ENCODE results near the gene ACOXL.
"Not testable (repeated sequence)": the region's sequence is repeated elsewhere in the genome, so short reads cannot be mapped to it uniquely, and the experiment has no call there.

The ACOXL gene

GRCh38 chr2:110933420-110933819 lies 201.0 kb downstream of the ACOXL start:
- no peak for DNase-seq

DNA sequence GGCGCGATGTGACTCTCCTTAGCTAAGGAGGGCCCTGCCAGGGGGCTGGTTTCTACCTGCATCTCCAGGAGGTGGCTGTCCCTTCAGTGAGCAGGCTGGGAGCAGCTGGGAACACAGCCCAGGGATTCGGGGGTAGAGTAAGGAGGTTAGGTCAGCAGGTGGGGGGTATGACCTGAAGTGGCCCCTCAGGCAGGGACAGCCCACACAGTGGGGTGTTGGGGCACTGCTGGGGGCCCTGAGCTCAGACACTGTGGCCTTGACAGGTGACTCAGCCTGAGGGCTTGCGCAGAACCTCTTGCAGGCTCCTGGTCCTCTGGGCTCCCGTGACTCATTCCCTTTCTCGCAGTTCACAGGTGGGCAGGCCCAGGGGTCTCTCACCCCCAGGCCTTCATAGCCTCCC lies 202.6 kb downstream of the ACOXL start:
- DNase-seq = no peak

DNA sequence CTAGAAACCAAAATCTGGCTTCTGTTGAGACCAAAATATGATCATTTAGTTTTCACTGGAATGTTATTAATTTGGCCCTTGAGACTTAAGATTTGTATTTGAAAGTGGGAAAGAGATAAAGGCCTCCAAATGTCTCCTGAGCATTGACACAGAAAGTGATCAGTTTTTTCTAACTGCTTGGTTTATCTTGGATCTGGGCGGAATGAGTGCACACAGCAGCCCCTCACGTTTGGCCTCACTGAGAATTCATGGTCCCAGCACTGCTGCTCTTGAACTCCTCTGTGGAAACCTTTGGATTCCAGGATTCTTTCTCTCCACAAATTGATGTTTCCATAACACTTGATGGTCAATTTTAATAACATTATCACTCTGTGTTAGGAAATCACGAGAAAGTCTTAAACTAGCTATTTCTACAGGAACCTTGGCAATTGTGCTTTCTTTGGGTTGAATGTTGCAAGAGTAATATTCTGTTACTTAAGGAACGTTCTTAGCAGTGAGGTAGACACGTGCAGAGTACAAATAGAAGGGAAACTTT lies 208.1 kb downstream of the ACOXL start:
- peak; percentile 33 for DNase-seq

GRCh38 chr2:110941226-110941625 lies 208.9 kb downstream of the ACOXL start:
- DNase-seq = no peak

DNA sequence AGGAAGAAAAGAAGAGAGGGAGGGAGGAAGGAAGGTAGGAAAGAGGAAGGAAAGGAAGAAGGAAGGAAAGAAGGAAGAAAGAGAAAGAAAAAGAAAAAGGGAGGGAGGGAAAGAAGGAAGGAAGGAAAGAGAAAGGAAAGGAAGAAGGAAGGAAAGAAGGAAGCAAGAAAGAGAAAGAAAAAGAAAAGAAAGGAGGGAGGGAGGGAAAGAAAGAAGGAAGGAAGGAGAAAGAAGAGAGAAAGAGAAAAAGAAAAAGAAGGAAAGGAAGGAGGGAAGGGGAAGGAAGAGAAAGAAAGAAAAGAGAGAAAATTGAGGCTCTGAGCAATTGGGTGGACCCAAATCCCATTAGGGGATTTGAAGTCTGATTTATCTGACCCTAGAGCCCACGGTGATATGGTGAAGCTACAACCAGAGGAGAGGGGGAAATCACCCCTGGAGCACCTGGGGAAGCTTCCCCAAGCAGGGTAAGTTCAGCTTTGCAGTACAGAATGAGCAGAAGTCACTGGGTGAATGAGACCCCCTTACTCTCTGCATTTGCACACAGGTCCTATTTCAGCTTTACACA lies 210.8 kb downstream of the ACOXL start:
- DNase-seq = no peak

DNA sequence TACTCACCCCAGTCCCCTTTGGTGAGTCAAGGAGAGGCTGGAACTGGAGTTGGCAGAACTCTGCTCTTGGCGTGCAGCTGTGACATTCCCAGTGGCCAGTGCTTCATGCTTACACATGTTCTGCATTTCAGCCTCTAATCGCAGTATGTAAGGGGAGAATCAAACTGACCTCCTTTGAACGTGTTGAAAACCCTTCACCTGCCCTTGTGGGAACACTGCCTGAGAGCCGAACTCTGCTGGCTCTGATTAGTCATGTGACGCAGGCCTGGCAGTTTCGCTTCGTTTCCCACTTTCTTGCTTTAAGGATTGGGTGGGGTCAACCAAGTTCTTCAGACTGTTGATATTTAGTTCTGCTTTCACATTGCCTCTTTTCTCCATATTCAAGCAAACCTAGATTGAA lies 214.5 kb downstream of the ACOXL start:
- DNase-seq = no peak

DNA sequence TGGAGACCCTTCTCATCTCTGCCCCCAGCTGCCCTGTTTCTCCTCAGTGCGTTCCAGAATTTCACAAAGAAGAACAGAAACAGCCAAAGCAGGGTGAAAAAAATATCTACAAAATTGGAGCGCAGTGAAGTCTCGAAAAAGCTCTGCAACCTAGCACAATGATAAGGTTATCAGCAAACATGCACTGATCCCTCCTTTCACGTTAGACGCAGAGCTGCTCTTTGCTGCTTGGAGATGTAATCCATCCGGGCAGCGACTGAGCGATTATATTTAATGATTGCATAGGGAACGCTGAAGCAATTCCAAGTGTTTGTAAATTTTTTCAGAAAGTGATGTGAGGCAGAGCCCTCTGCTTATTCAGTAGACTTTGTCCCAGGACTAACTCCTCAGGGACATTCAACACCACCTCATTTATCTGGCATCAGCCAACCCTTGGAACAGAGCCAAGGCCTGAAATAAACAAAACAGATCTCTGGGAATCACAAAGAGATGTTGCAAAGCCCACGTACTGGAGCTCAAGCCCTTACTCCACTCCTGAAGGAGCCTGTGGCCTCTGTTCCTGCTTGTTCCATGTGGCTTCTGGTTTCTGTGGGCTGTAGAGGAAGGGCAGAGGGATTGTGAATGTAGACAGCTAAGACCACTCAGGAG lies 215.8 kb downstream of the ACOXL start:
- peak; percentile 54 for DNase-seq

DNA sequence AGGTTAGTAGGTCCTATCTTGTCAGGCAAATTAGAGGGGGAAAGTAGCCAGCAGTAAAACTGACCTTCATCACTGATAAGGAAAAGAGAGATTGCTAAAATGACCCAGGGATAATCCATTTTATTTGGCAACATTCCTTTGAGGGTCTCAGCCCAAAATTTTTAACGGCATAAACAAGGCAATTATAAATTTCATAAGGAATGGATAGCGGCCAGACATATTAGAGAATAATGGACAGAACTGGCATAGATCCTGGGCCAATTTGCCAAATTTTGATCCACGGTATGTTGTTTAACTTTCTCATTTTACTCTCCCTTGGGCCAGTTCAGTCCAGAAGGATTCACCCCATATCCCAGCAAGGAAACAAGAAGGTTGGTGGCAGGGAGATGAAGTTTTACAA lies 217.9 kb downstream of the ACOXL start:
- no peak for DNase-seq

GRCh38 chr2:110955045-110955444 lies 222.7 kb downstream of the ACOXL start:
- peak; percentile 34 for DNase-seq

DNA sequence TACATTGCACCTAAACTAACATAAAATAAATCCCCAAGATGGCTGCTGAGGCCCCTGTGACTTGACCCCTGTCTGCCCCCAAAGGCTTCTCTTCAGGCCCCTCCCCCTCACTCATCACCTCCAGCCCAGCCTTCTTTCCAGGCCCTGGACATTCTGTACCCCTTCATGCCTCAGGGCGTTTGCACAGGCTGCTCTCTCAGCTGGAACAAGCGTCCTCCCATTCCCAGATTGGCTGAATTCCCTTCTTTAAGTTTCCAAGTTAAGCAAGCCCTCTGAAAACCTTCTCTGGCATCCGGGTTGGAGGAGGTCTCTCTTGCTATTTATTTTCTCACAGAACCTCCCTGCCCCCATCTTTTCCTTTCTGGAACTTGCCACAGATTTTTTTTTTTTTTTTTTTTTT lies 223.2 kb downstream of the ACOXL start:
- peak; percentile 70 for DNase-seq

- no peak for DNase-seq
Measured at GRCh38 chr2:110957293-110957692, 224.9 kb downstream of the ACOXL start.

DNA sequence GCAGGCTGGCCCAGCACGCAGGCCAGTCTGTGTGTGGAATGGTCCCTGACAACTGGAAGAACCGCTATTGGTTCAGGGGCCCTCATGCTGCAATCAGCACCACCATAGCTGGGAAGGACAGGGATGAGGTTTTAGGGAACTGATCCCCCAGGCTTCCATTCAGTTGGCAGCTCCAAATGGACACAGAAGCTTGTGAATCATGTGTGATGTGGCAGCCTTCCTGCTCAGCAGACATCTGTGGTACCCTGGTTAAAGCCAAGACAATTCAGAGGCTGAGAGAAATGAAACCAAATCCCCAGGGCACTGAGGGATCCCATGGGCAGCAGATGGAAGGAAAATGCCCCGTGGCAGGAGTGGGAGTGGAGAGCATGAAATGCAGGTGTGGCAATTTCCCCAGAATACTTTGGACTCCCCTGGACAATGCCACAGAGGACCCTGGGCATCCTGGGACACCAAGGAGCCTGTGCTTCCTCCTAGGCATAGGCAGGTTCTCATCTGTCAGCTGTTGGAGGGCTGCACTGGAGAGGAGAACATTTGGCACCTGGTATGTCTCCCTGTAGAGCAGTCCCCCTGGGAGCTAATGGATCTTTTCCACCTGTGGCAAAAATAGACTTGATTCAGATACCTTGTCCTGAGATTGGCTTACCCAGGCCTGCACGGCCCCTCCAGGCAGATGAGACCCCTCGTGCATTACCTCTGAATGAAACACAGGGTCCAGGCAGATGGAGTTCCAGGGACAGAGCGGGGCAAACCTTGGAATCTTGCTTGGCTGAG lies 226.2 kb downstream of the ACOXL start:
- DNase-seq = peak; percentile 51

DNA sequence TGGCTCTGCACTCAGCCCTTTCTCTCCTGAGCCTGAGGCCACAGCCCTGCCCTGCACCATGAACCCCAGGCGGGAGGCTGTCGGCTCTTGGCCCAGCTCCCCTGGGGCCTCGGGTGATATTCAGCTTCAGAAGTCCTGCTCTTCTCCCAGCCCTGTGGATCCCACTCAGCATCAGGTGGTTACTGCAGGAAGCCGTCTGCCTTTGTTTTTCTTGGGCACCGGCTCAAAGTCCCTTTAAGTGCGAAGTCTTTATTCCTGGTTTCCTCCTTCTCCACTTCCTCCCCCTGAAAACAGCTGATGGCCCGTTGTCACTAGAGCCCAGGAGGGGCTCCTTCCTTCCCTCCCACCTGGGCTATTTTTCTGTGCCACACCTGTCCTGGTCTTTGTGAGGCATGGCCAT lies 226.8 kb downstream of the ACOXL start:
- no peak for DNase-seq

- DNase-seq = no peak
Measured at GRCh38 chr2:110960281-110960680, 227.9 kb downstream of the ACOXL start.

DNA sequence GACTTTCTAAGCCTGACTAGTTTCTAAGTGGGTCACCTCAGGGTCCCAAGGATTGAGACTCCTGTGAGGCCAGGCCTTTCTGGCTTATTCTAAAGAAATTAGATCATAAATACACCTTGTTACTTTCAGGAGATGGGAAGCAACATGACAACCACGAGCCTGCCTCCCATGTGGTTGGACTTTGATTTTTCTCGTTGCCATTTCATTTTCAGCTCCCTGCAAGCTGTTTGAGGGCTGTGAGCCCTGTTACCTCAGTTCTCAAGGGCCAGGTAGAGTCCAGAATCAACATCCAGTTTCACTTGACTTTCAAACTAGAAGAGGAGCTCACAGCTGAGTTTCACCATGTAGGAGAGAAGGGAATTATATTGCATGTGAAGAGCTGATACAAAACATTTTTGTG lies 228.6 kb downstream of the ACOXL start:
- DNase-seq = no peak

DNA sequence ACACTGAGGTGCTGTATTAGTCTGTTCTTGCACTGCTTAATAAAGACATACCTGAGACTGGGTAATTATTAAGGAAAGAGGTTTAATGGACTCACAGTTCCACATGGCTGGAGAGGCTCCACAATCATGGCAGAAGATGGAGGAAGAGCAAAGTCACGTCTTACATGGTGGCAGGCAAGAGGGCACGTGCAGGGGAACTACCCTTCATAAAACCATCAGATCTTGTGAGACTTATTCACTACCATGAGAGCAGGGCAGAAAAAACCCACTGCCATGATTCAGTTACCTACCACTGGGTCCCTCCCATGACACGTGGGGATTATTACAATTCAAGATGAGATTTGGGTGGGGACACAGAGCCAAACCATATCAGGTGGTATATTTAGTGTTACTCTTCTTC lies 229.3 kb downstream of the ACOXL start:
- not testable (repeated sequence) for DNase-seq

- no peak for DNase-seq
Measured at GRCh38 chr2:110969696-110970095, 237.3 kb downstream of the ACOXL start.

- no peak for DNase-seq
Measured at GRCh38 chr2:110970201-110970600, 237.8 kb downstream of the ACOXL start.

DNA sequence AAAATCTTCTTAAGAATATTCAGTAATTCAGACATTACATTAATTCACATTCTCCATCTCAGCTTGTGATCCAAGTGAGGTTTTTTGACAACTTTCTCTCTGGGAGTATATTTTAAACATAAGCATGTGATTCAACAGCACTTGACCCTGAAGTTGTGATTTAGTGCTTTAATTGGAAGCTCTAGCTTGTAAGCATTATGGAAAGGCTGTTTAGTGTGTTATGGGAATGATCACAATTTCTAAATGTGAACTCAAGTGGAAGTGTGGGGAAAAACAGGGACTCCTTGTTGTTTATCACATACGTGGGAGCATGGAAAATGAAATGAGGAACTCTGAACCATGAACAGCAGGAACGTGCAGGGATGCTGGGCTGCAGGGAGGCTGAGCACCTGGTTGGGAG lies 239.4 kb downstream of the ACOXL start:
- no peak for DNase-seq

DNA sequence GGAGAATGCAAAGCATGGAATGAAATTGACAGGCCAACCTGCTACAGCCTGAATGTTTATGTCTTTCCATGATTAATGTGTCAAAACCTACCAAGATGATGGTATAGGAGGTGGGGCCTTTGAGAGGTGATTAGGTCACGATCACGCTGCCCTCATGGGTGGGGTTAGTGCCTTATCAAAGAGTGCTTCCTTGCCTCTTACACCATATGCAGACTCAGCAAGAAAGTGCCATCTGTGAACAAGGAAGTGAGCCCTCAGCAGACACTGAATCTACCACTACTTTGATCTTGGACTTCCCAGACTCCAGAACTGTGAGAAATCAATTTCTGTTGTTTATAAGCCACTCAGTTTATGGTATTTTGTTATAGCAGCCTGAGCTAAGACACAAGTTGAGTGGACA lies 240.9 kb downstream of the ACOXL start:
- no peak for DNase-seq

DNA sequence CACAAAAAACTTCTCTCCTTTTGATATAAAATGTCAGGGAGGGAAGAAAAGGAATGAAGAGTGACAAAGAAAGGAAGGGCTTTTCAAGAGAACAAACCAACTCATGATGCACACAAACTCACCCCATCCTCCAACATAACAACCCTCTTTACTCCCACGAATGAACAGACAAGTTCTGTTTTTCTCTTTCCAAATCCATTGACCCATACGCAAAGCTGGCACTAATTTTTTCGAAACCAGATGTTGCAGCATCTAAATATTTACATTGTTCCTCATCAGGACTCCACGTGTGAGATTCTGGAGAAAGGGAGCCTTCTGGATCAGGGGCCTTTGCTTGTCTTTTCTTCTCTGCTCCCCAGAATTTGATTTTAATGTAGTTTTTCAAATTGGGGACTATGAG lies 245.0 kb downstream of the ACOXL start:
- no peak for DNase-seq

DNA sequence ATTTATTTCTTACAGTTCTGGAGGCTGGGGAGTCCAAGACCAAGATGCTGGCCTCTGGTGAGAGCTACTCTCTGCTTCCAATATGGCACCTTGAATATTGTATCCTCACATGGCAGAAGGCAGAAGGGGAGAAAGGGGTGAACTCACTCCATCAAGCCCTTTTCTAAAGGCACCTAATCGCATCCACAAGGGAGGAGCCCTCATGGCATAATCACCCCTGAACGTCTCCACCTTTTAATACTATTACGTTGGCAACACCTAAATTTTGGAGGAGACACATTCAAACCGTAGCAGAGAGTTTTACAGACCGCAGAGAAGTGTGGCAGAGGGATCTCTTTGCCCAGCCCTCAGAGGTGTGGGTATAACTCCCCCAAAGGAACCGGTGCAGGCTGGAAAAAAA lies 245.8 kb downstream of the ACOXL start:
- no peak for DNase-seq

- no peak for DNase-seq
Measured at GRCh38 chr2:110978756-110979470, 246.5 kb downstream of the ACOXL start.

All from NCI-H69 (cell line).